ENCODE results near the gene ALKBH6.

Gene ALKBH6

GRCh38 chr19:36014012-36014924 is at the start of gene ALKBH6:
Gene ALKBH6 (minus strand): TSS chr19:36014213. CDS start chr19:36013397, 816 bp downstream.
- peak within 1 kb of the TSS; percentile 95 for H3K27ac Mint-ChIP-seq (ENCODE audit: low read depth)
- H3K4me3 Mint-ChIP-seq = peak within 1 kb of the TSS; percentile 93
- no peaks in the 10 kb centered on the region for H3K27me3 Mint-ChIP-seq
- peaks cover 45% of the 10 kb centered on the region for H3K4me1 Mint-ChIP-seq
- peak; percentile 99 for ATAC-seq (replicated peaks; ENCODE audit: extremely low read depth, poor library complexity, severe bottlenecking)
- DNase-seq (ENCODE audit: low spot score in 2 of 2) = peak; percentile 96 to 99
- peaks cover 7% of the 10 kb centered on the region for H3K36me3 Mint-ChIP-seq (ENCODE audit: insufficient read depth)
- no peaks in the 10 kb centered on the region for H3K9me3 Mint-ChIP-seq

GRCh38 chr19:36061367-36061766 is 47.4 kb upstream of the ALKBH6 start:
- DNase-seq (ENCODE audit: low spot score in 2 of 2) (no peak), ATAC-seq (replicated peaks; ENCODE audit: extremely low read depth, poor library complexity, severe bottlenecking) (no peak)
- peaks cover under 1% of the 10 kb centered on the region for H3K4me1 Mint-ChIP-seq
- H3K9me3 Mint-ChIP-seq = no peaks in the 10 kb centered on the region
- no peak overlapping the region for H3K27ac Mint-ChIP-seq (ENCODE audit: low read depth)
- no peaks in the 10 kb centered on the region for H3K27me3 Mint-ChIP-seq
- peaks cover 3% of the 10 kb centered on the region for H3K36me3 Mint-ChIP-seq (ENCODE audit: insufficient read depth)
- H3K4me3 Mint-ChIP-seq = no peak overlapping the region

GRCh38 chr19:36060430-36060829 is 46.4 kb upstream of the ALKBH6 start:
- H3K4me1 Mint-ChIP-seq = peaks cover 7% of the 10 kb centered on the region
- no peak for ATAC-seq (replicated peaks; ENCODE audit: extremely low read depth, poor library complexity, severe bottlenecking)
- DNase-seq (ENCODE audit: low spot score in 2 of 2) = no peak

GRCh38 chr19:36059180-36059910 is 45.3 kb upstream of the ALKBH6 start:
- peaks cover 6% of the 10 kb centered on the region for H3K36me3 Mint-ChIP-seq (ENCODE audit: insufficient read depth)

More at GRCh38 chr19:36060430-36060829, 46.4 kb upstream of the ALKBH6 start:
- Mint-ChIP-seq H3K9me3 (no peaks in the 10 kb centered on the region), H3K27me3 (no peaks in the 10 kb centered on the region), H3K4me3 (no peak overlapping the region), H3K36me3 (ENCODE audit: insufficient read depth) (peaks cover 3% of the 10 kb centered on the region), H3K27ac (ENCODE audit: low read depth) (no peak overlapping the region)

GRCh38 chr19:36058481-36059179 is 44.6 kb upstream of the ALKBH6 start:
- Mint-ChIP-seq H3K4me3 (no peak overlapping the region), H3K27me3 (no peaks in the 10 kb centered on the region), H3K9me3 (no peaks in the 10 kb centered on the region), H3K36me3 (ENCODE audit: insufficient read depth) (peaks cover 11% of the 10 kb centered on the region), H3K4me1 (peaks cover 17% of the 10 kb centered on the region), H3K27ac (ENCODE audit: low read depth) (no peak overlapping the region)
- DNase-seq (ENCODE audit: low spot score in 2 of 2) = no peak
- no peak for ATAC-seq (replicated peaks; ENCODE audit: extremely low read depth, poor library complexity, severe bottlenecking)

More at GRCh38 chr19:36059180-36059910, 45.3 kb upstream of the ALKBH6 start:
- H3K4me1 Mint-ChIP-seq = peaks cover 12% of the 10 kb centered on the region
- H3K27me3 Mint-ChIP-seq = no peaks in the 10 kb centered on the region
- ATAC-seq (replicated peaks; ENCODE audit: extremely low read depth, poor library complexity, severe bottlenecking) = no peak
- no peak overlapping the region for H3K4me3 Mint-ChIP-seq
- H3K27ac Mint-ChIP-seq (ENCODE audit: low read depth) = no peak overlapping the region
- no peak for DNase-seq (ENCODE audit: low spot score in 2 of 2)
- H3K9me3 Mint-ChIP-seq = no peaks in the 10 kb centered on the region

- peak within 1 kb of the TSS; percentile 72 for H3K27ac Mint-ChIP-seq (ENCODE audit: low read depth)
- peak in 1 of 2 donors; percentile 17 for DNase-seq (ENCODE audit: low spot score in 2 of 2)
- peaks cover 33% of the 10 kb centered on the region for H3K4me1 Mint-ChIP-seq
- peak; percentile 71 for ATAC-seq (replicated peaks; ENCODE audit: extremely low read depth, poor library complexity, severe bottlenecking)
- peaks cover 10% of the 10 kb centered on the region for H3K36me3 Mint-ChIP-seq (ENCODE audit: insufficient read depth)
- H3K27me3 Mint-ChIP-seq = no peaks in the 10 kb centered on the region
- no peaks in the 10 kb centered on the region for H3K9me3 Mint-ChIP-seq
- H3K4me3 Mint-ChIP-seq = peak within 1 kb of the TSS; percentile 91
These were observed 41.0 kb upstream of the ALKBH6 start, which contains the start of gene WDR62 for GRCh38 chr19:36054733-36055686. Gene WDR62 (plus strand): TSS chr19:36054897. CDS start chr19:36054972, 75 bp downstream.

GRCh38 chr19:36054119-36054732 is 40.2 kb upstream of the ALKBH6 start, which contains the start of gene THAP8:
Gene THAP8 (minus strand): TSS chr19:36054285. CDS start chr19:36054217, 68 bp downstream.
- peaks cover 10% of the 10 kb centered on the region for H3K36me3 Mint-ChIP-seq (ENCODE audit: insufficient read depth)
- DNase-seq (ENCODE audit: low spot score in 2 of 2) (peak; percentile 99 to 100), ATAC-seq (replicated peaks; ENCODE audit: extremely low read depth, poor library complexity, severe bottlenecking) (peak; percentile 88)
- H3K9me3 Mint-ChIP-seq = no peaks in the 10 kb centered on the region
- H3K27ac Mint-ChIP-seq (ENCODE audit: low read depth) = peak within 1 kb of the TSS; percentile 72
- peaks cover 33% of the 10 kb centered on the region for H3K4me1 Mint-ChIP-seq
- H3K27me3 Mint-ChIP-seq = no peaks in the 10 kb centered on the region
- H3K4me3 Mint-ChIP-seq = peak within 1 kb of the TSS; percentile 91

- ATAC-seq (replicated peaks; ENCODE audit: extremely low read depth, poor library complexity, severe bottlenecking) (no peak), DNase-seq (ENCODE audit: low spot score in 2 of 2) (no peak)
- H3K27ac Mint-ChIP-seq (ENCODE audit: low read depth) = no peak overlapping the region
- peaks cover 33% of the 10 kb centered on the region for H3K4me1 Mint-ChIP-seq
- no peaks in the 10 kb centered on the region for H3K9me3 Mint-ChIP-seq
- H3K4me3 Mint-ChIP-seq = no peak overlapping the region
- no peaks in the 10 kb centered on the region for H3K27me3 Mint-ChIP-seq
- peaks cover 10% of the 10 kb centered on the region for H3K36me3 Mint-ChIP-seq (ENCODE audit: insufficient read depth)
These were observed 37.6 kb upstream of the ALKBH6 start for GRCh38 chr19:36051637-36052036.

GRCh38 chr19:36051236-36051635 is 37.2 kb upstream of the ALKBH6 start:
- no peak for ATAC-seq (replicated peaks; ENCODE audit: extremely low read depth, poor library complexity, severe bottlenecking)
- H3K9me3 Mint-ChIP-seq = no peaks in the 10 kb centered on the region
- H3K27ac Mint-ChIP-seq (ENCODE audit: low read depth) = no peak overlapping the region
- H3K4me1 Mint-ChIP-seq = peaks cover 31% of the 10 kb centered on the region
- peaks cover 10% of the 10 kb centered on the region for H3K36me3 Mint-ChIP-seq (ENCODE audit: insufficient read depth)
- no peaks in the 10 kb centered on the region for H3K27me3 Mint-ChIP-seq
- no peak overlapping the region for H3K4me3 Mint-ChIP-seq
- DNase-seq (ENCODE audit: low spot score in 2 of 2) = no peak

- DNase-seq (ENCODE audit: low spot score in 2 of 2) (no peak), ATAC-seq (replicated peaks; ENCODE audit: extremely low read depth, poor library complexity, severe bottlenecking) (no peak)
- H3K4me3 Mint-ChIP-seq = no peak overlapping the region
- peaks cover 5% of the 10 kb centered on the region for H3K36me3 Mint-ChIP-seq (ENCODE audit: insufficient read depth)
- H3K4me1 Mint-ChIP-seq = peaks cover 20% of the 10 kb centered on the region
- H3K9me3 Mint-ChIP-seq = no peaks in the 10 kb centered on the region
- no peak overlapping the region for H3K27ac Mint-ChIP-seq (ENCODE audit: low read depth)
- H3K27me3 Mint-ChIP-seq = no peaks in the 10 kb centered on the region
These were observed 35.2 kb upstream of the ALKBH6 start for GRCh38 chr19:36049080-36049698.

- no peaks in the 10 kb centered on the region for H3K9me3 Mint-ChIP-seq
- no peak overlapping the region for H3K27ac Mint-ChIP-seq (ENCODE audit: low read depth)
- DNase-seq (ENCODE audit: low spot score in 2 of 2) (no peak), ATAC-seq (replicated peaks; ENCODE audit: extremely low read depth, poor library complexity, severe bottlenecking) (no peak)
- H3K36me3 Mint-ChIP-seq (ENCODE audit: insufficient read depth) = peaks cover 1% of the 10 kb centered on the region
- H3K4me1 Mint-ChIP-seq = peaks cover 12% of the 10 kb centered on the region
- H3K4me3 Mint-ChIP-seq = no peak overlapping the region
- H3K27me3 Mint-ChIP-seq = no peaks in the 10 kb centered on the region
These were observed 33.8 kb upstream of the ALKBH6 start for GRCh38 chr19:36047835-36048234.

All from central memory CD8-positive, alpha-beta T cell (primary cell).